ENCODE results near the gene CASQ2.

The CASQ2 gene

DNA sequence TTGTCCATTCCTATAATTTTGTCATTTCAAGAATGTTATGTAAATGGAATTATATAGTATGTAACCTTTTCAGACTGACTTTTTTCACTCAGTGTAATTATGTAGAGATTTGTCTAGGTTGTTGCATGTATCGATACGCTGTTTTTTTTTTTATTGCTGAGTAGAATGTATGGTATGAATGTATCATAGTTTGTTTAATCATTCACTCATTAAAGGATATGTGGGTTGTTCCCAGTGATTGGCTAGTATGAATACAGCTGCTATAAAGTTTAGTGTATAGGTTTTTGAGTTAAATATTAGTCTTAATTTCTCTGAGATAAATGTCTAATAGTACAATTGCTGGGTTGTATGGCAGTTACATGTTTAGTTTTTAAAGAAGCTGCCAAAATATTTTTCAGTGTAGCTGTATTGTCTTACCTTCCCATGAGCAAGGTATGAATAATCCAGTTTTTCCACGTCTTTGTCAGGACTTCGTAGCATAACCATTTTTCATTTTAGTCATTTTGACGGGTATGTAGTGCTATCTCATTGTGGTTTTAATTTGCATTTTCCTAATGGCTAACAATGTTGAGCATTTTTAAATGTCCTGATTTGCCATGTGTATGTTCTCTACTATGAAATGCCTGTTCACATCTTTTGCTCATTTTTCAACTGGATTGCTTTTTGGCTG lies 22.4 kb downstream of the CASQ2 start:
- DNase-seq (ENCODE audit: low read depth in 1 of 2, low spot score in 1 of 2), result no peak
- no peak for TF ChIP-seq JUND (IDR thresholded peaks at IDR 0.05; ENCODE audit: low read depth)
- in situ Hi-C loops (cut with HindIII; ENCODE audit: low pct_unique_long_range_greater_than_20kb, low sequenced_read_pairs), result no loop called here

DNA sequence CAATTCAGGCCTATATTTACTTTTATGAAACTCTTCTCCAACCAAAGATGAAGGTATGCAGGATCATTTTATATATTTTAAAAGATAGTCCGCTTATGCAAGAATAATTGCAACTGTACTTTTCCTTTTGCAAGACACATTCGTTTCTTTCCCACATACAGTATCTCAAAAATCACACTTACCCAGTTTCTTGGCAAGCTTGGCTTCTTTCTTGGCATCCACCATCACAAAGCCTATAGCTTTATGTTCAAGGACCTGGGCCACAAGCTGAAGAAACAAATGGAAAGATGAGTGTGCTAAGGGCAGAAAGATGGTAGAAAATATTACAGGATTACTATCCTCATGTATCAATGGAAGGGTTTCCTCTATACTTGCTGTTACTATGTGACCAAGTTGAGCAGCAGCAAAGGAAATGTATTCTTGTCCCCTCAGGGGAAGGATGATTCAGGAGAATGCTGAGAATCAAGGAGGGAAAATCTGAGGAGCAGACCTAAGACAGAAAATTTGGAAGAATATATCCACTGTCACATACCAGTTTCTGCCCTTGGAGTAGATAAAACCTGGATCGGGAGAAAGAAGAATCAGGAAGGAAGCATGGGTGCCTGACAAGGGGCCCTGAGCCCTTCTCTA lies 23.8 kb downstream of the CASQ2 start:
- TF ChIP-seq JUND (IDR thresholded peaks at IDR 0.05; ENCODE audit: low read depth), result no peak
- in situ Hi-C loops (cut with HindIII; ENCODE audit: low pct_unique_long_range_greater_than_20kb, low sequenced_read_pairs), result no loop called here
- DNase-seq (ENCODE audit: low read depth in 1 of 2, low spot score in 1 of 2), result no peak

DNA sequence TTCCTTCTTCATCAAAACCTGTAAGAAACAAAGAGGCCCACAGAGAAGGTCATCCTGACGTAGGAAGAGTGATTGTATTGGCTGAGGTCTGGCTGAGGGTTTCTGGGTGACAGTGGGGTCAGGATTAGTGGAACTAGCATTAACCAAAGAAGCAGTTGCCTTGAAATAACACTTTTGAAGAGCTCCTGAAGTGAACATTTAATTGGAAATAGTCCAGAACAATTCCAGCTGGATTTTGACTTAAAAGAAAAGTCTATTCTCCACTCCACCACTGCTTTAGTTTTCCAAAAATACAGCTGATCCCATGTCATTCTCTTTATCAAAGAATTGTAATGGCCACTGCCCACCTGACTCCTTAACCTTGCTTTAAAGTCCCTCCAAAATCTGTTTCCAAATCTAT lies 27.7 kb downstream of the CASQ2 start:
- DNase-seq (ENCODE audit: low read depth in 1 of 2, low spot score in 1 of 2), result no peak
- in situ Hi-C loops (cut with HindIII; ENCODE audit: low pct_unique_long_range_greater_than_20kb, low sequenced_read_pairs), result no loop called here
- TF ChIP-seq JUND (IDR thresholded peaks at IDR 0.05; ENCODE audit: low read depth), result no peak

DNA sequence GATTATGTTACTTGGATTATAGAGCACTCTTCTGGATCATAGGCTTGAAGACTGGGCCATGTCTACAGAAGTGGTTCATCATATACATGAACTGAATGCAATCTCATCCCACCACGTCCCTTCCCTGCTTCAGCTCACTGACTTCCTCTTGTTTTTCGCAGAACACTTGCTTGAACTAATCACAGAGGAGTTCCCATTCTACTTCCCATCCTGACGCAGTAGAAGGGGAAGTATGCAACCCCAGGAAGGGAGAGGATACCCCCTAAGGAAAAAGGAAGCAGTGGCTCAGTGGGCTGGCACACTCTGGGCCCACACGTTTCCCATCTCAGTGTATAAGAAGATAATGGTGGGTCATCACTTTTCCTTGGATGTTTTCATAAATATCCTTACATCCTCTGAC lies 36.2 kb downstream of the CASQ2 start:
- DNase-seq (ENCODE audit: low read depth in 1 of 2, low spot score in 1 of 2), result no peak
- TF ChIP-seq JUND (IDR thresholded peaks at IDR 0.05; ENCODE audit: low read depth), result no peak
- in situ Hi-C loops (cut with HindIII; ENCODE audit: low pct_unique_long_range_greater_than_20kb, low sequenced_read_pairs), result no loop called here

DNA sequence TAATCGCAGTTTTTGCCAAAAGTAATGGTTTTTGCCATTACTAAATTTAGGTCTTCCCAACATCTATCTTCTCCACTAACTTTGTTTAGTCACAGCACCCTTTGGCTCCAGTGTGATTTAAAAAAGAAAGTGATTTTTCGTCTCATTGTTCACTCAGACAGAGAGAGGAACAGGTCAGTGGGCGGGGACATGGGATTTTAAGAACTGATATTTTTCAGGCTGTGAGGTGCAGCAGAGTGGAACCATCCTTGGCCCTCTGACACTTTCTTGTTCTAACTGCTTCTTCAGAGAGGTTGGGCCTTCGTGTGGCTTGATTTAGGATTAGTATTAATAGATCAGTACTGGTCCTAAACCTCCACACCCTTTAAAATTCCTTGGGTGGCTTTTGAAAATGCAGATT lies 38.8 kb downstream of the CASQ2 start:
- DNase-seq (ENCODE audit: low read depth in 1 of 2, low spot score in 1 of 2), result no peak
- no peak for TF ChIP-seq JUND (IDR thresholded peaks at IDR 0.05; ENCODE audit: low read depth)
- in situ Hi-C loops (cut with HindIII; ENCODE audit: low pct_unique_long_range_greater_than_20kb, low sequenced_read_pairs), result no loop called here

DNA sequence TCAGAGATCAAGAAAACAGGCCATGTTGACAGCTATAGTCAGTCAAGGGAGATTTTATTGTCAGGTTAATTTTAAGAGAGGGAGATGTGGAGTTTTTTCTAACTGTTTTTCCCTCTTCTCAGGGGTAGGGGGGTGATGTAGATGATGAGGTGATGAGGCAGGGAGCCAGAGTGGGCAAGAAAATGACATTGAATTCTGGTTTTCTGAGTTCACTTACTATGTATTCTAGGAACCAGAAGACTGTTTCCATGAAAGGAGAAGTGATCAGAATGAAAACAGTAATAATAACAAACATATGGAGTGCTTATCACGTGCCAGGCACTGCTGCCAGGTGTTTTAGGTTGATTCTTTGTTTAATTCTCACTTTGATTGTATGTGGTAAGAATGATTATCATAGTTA lies 40.2 kb downstream of the CASQ2 start:
- in situ Hi-C loops (cut with HindIII; ENCODE audit: low pct_unique_long_range_greater_than_20kb, low sequenced_read_pairs), result no loop called here
- TF ChIP-seq JUND (IDR thresholded peaks at IDR 0.05; ENCODE audit: low read depth), result no peak
- no peak for DNase-seq (ENCODE audit: low read depth in 1 of 2, low spot score in 1 of 2)

DNA sequence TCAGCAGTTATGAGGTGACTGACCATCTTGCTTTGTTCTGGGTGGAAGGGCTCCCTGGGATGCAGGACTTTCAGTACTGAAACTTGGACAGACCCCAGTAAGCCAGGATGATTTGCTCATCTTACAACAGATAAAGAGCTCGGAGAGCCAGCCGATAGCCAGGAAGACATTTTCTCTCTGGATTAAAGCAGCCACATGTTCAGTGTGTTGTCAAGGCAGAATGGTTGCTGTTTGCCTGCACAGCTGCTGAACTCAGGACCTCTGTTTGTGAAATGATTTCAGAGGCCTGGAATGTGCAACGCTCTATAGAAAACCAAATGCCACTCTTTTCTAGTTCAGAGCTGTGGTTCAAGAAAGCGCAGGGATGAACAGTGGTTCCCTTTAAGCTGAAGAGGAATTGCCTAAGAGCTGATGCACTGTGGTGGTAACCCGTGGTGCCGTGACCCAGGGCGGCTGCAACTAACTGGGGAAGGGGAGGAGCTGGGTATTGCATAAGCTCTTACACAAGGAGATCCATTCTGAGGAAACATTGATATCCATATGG lies 40.7 kb downstream of the CASQ2 start:
- DNase-seq (ENCODE audit: low read depth in 1 of 2, low spot score in 1 of 2), result no peak
- in situ Hi-C loops (cut with HindIII; ENCODE audit: low pct_unique_long_range_greater_than_20kb, low sequenced_read_pairs), result no loop called here
- TF ChIP-seq JUND (IDR thresholded peaks at IDR 0.05; ENCODE audit: low read depth), result no peak

DNA sequence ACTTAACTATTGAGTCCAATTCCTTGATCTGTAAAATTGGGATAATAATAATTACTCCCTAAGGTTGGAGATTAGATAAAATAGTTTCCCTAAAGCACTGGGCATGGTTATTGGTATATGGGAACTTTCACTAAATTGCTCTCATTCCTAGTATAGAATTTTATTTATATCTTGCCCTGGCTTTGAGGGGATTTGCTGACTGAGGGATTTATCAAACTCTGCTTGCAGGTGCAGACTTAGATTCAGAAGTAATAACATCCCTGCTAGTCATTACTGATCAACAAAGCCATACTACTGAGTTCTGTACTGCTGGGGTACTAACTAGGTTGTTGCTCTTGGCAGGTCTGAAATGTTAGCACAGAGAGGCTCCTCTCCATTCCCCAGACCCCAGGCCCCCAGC lies 41.9 kb downstream of the CASQ2 start:
- no peak for DNase-seq (ENCODE audit: low read depth in 1 of 2, low spot score in 1 of 2)
- in situ Hi-C loops (cut with HindIII; ENCODE audit: low pct_unique_long_range_greater_than_20kb, low sequenced_read_pairs), result no loop called here
- TF ChIP-seq JUND (IDR thresholded peaks at IDR 0.05; ENCODE audit: low read depth), result no peak

DNA sequence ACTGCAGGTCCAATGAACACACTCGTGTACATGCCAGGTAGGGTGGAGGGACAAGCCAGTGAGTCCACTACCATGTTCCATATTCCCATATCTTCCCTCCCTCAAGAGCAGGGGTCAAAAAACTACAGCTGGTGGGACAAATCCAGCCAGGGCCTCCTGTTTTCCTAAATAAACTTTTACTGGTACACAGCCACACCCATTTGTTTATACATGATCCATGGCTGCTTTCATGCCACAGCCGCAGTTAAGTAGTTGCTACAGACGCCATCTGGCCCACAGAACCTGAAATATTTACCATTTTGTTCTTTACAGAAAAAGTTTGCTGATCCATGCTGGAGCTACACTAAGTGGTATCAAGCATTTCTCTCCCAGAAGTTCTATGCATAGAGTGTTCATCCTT lies 42.4 kb downstream of the CASQ2 start:
- DNase-seq (ENCODE audit: low read depth in 1 of 2, low spot score in 1 of 2), result no peak
- no peak for TF ChIP-seq JUND (IDR thresholded peaks at IDR 0.05; ENCODE audit: low read depth)
- in situ Hi-C loops (cut with HindIII; ENCODE audit: low pct_unique_long_range_greater_than_20kb, low sequenced_read_pairs), result no loop called here

DNA sequence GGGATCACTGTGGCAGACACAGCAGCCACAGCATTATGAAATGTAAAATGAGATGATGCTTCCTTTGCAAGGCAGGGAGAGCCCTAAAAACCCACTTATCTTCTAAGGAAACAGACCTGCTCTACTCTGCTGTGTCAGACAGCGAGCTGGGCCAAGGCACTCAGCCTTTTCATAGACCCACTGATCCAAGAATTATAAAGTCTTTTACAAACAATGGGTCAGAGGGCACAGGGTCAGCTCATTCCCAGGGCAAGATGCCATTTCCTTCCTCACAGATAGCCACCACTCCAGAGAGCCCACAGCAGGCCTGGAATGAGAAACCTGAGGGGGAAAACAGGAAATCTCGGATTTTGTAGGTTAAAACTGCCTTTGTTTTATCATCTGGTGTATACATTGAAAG lies 42.9 kb downstream of the CASQ2 start:
- no peak for TF ChIP-seq JUND (IDR thresholded peaks at IDR 0.05; ENCODE audit: low read depth)
- no peak for DNase-seq (ENCODE audit: low read depth in 1 of 2, low spot score in 1 of 2)
- in situ Hi-C loops (cut with HindIII; ENCODE audit: low pct_unique_long_range_greater_than_20kb, low sequenced_read_pairs), result no loop called here

DNA sequence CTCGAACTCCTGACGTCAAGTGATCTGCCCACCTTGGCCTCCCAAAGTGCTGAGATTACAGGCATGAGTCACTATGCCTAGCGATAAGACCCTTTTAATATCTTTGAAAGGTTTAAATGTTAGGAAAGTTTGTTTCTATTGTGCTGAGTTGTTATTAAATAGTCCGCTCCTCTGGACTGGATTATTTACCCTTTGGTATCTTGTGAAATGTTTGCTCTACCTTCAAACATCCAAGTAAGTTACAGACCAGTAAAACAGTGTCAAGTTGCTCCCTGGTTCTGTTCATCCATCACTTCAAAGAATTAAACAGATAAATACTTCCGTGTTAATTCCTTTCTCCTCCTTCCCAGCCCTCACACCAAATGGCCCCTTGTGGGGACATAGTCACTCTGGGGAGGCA lies 44.8 kb downstream of the CASQ2 start:
- in situ Hi-C loops (cut with HindIII; ENCODE audit: low pct_unique_long_range_greater_than_20kb, low sequenced_read_pairs), result no loop called here
- DNase-seq (ENCODE audit: low read depth in 1 of 2, low spot score in 1 of 2), result no peak
- no peak for TF ChIP-seq JUND (IDR thresholded peaks at IDR 0.05; ENCODE audit: low read depth)

DNA sequence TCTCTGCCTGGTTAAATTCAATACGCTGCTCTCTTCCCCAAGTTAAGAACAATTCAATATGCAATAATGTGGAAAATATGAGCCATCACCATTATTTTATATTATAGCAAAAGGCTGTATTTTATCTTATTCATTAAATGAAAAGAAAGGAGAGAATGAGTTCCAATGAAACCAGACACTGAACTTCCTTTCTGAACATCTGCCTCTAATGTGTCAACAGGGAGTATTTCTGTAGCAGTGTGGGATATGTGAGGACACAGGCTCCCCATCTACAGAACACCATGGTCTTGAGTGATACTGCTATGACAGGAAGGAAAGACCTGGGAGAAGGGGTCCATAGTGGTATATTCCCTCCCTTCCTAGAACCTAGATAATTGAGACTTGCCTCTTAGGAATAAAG lies 46.3 kb downstream of the CASQ2 start:
- TF ChIP-seq JUND (IDR thresholded peaks at IDR 0.05; ENCODE audit: low read depth), result no peak
- in situ Hi-C loops (cut with HindIII; ENCODE audit: low pct_unique_long_range_greater_than_20kb, low sequenced_read_pairs), result no loop called here
- DNase-seq (ENCODE audit: low read depth in 1 of 2, low spot score in 1 of 2), result no peak

DNA sequence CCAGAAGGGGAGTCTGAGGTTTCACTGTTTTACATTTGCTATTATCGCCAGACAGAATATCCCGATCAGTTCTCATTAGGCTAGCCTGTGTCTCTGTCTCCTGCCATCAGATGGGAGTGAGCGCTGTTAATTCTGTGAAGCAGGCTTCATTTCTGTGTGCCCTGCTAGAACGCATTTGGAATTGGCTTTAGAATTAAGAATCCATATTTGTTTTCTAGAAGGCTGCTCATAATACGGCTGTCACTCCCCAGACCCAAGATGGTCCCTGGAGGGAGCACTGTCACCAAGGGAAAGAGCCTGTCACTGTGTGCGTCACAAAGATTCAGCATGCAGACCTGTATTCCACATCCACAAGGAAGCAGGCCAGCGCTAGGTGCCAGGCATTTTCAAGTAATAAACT lies 49.2 kb downstream of the CASQ2 start:
- no peak for TF ChIP-seq JUND (IDR thresholded peaks at IDR 0.05; ENCODE audit: low read depth)
- in situ Hi-C loops (cut with HindIII; ENCODE audit: low pct_unique_long_range_greater_than_20kb, low sequenced_read_pairs), result no loop called here
- no peak for DNase-seq (ENCODE audit: low read depth in 1 of 2, low spot score in 1 of 2)
